Loucy (cell line): ENCODE results near the gene FGGY.

Source experiments
- EZH2phosphoT487 ChIP-seq: fragments of 200-600 bp; IDR thresholded peaks from 2 replicates; pipeline ENCODE4 v1.6.1; 2018; ENCODE audit warnings: antibody characterized with exemption, mild to moderate bottlenecking, moderate library complexity, borderline replicate concordance
- TF ChIP-seq, protein P1 (sequence below): fragments of 200-600 bp; sonication (generic); conservative IDR thresholded peaks from 2 replicates; pipeline ENCODE4 v1.5.1; 2014; ENCODE audit warnings: mild to moderate bottlenecking, antibody characterized with exemption, low read length

DNA sequence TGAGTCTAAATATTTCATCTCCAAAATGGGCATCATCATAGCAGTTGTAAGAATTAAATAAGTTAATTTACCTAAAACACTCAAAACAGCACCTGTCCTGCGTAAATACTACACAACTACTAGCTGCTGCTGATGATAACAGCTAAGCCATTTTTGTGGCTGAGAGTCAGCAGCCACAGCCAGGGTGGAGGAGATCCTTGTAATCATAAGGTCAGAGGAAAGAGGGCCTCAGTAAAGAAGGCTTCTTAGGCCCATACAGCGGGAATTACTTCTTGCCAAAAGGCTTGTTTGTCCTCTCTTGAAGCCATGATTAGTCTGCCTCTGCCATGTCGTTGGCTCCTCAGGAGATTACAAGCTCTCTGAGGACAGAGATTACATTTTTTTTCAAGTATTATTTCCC is 245.0 kb downstream of the FGGY start:
- TF ChIP-seq, protein P1, sequence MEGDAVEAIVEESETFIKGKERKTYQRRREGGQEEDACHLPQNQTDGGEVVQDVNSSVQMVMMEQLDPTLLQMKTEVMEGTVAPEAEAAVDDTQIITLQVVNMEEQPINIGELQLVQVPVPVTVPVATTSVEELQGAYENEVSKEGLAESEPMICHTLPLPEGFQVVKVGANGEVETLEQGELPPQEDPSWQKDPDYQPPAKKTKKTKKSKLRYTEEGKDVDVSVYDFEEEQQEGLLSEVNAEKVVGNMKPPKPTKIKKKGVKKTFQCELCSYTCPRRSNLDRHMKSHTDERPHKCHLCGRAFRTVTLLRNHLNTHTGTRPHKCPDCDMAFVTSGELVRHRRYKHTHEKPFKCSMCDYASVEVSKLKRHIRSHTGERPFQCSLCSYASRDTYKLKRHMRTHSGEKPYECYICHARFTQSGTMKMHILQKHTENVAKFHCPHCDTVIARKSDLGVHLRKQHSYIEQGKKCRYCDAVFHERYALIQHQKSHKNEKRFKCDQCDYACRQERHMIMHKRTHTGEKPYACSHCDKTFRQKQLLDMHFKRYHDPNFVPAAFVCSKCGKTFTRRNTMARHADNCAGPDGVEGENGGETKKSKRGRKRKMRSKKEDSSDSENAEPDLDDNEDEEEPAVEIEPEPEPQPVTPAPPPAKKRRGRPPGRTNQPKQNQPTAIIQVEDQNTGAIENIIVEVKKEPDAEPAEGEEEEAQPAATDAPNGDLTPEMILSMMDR = no peak
- TF ChIP-seq EZH2phosphoT487 = no peak
